ENCODE measurements around the gene TUBGCP6. TPM values are rescaled to one million over a fixed set of nuclear protein-coding genes. Genes with fewer than 3 reads are reported as not detected.
A peak's percentile ranks its signal among the peaks of the same experiment; 100 is the strongest.

Gene TUBGCP6
- polyA plus RNA-seq, 1 experiment = 8.5 TPM

GRCh38 chr22:50211147-50211546 lies 33.7 kb downstream of the TUBGCP6 start:
- DNase-seq (ENCODE audit: low read depth, low spot score) = no peak
- no peak overlapping the region for H3K27ac ChIP-seq (ENCODE audit: low read depth, low read length)
- CTCF ChIA-PET = no interaction called here
- POLR2A ChIA-PET = no interaction called here
- no peak overlapping the region for H3K4me3 ChIP-seq (ENCODE audit: low read depth, low read length)
- no peak for TF ChIP-seq CTCF (IDR thresholded peaks at IDR 0.05; ENCODE audit: low read depth, low read length)
- no peaks in the 10 kb centered on the region; the same call in 1 of the 2 replicates for H3K9me3 ChIP-seq (ENCODE audit: control insufficient read depth, insufficient read depth, low read length)
- H3K27me3 ChIP-seq (ENCODE audit: control insufficient read depth, insufficient read depth, low read length) = no peaks in the 10 kb centered on the region

- no peak for TF ChIP-seq CTCF (IDR thresholded peaks at IDR 0.05; ENCODE audit: low read depth, low read length)
- no peak overlapping the region for H3K27ac ChIP-seq (ENCODE audit: low read depth, low read length)
- no peak for DNase-seq (ENCODE audit: low read depth, low spot score)
- CTCF ChIA-PET = no interaction called here
- H3K27me3 ChIP-seq (ENCODE audit: control insufficient read depth, insufficient read depth, low read length) = no peaks in the 10 kb centered on the region
- POLR2A ChIA-PET = no interaction called here
- H3K9me3 ChIP-seq (ENCODE audit: control insufficient read depth, insufficient read depth, low read length) = no peaks in the 10 kb centered on the region; the same call in 1 of the 2 replicates
- no peak overlapping the region for H3K4me3 ChIP-seq (ENCODE audit: low read depth, low read length)
Observed at GRCh38 chr22:50210378-50211139, 34.3 kb downstream of the TUBGCP6 start.

- H3K4me3 ChIP-seq (ENCODE audit: low read depth, low read length) = no peak overlapping the region
- ChIA-PET CTCF (no interaction called here), POLR2A (no interaction called here)
- DNase-seq (ENCODE audit: low read depth, low spot score) = no peak
- H3K27me3 ChIP-seq (ENCODE audit: control insufficient read depth, insufficient read depth, low read length) = no peaks in the 10 kb centered on the region
- TF ChIP-seq CTCF (IDR thresholded peaks at IDR 0.05; ENCODE audit: low read depth, low read length) = peak; percentile 92
- no peaks in the 10 kb centered on the region; the same call in 1 of the 2 replicates for H3K9me3 ChIP-seq (ENCODE audit: control insufficient read depth, insufficient read depth, low read length)
- H3K27ac ChIP-seq (ENCODE audit: low read depth, low read length) = no peak overlapping the region
Observed at GRCh38 chr22:50209893-50210292, 34.9 kb downstream of the TUBGCP6 start.

GRCh38 chr22:50208939-50209892 lies 35.6 kb downstream of the TUBGCP6 start:
- ChIA-PET CTCF (interaction anchor here (0.7 kb wide), 1 partner anchor 415 kb away, joined by 3 read pairs; no protein-coding TSS in a partner anchor), POLR2A (no interaction called here)
- Histone ChIP-seq H3K9me3 (ENCODE audit: control insufficient read depth, insufficient read depth, low read length) (no peaks in the 10 kb centered on the region; the same call in 1 of the 2 replicates), H3K4me3 (ENCODE audit: low read depth, low read length) (no peak overlapping the region), H3K27me3 (ENCODE audit: control insufficient read depth, insufficient read depth, low read length) (no peaks in the 10 kb centered on the region), H3K27ac (ENCODE audit: low read depth, low read length) (no peak overlapping the region)
- TF ChIP-seq CTCF (IDR thresholded peaks at IDR 0.05; ENCODE audit: low read depth, low read length) = no peak
- DNase-seq (ENCODE audit: low read depth, low spot score) = no peak
